ENCODE results near the gene PAPPA.

DNA sequence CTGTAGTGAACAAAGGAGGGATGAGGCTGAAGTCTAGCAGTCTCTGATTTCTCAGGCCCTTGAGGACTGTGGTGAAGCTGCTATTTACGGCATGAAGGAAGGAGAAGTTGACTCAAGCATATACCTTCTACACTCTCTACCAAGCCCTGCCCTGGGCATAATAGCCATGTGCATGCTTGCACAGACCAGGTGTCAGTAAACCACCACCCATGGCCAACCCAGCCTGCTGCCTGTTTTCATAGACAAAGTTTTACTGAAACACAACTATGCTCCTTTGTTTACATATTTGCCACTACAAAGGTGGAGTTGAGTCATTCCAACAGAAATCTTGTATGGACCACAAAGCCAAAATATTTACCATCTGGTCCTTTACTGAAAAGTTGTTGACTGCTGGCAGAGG lies 126.9 kb downstream of the PAPPA start:
- TF ChIP-seq POLR2AphosphoS5 (IDR thresholded peaks at IDR 0.05; ENCODE audit: low read depth, low read length) (no peak), YY1 (IDR thresholded peaks at IDR 0.05; ENCODE audit: low read depth) (no peak), MEF2A (IDR thresholded peaks at IDR 0.05; ENCODE audit: borderline replicate concordance, low read depth) (no peak), EZH2phosphoT487 (IDR thresholded peaks at IDR 0.05; ENCODE audit: borderline replicate concordance, low read depth) (no peak), EP300 (IDR thresholded peaks at IDR 0.05; ENCODE audit: borderline replicate concordance in 1 of 2, low read depth in 1 of 2, low read length in 1 of 2) (no peak), SIN3A (IDR thresholded peaks at IDR 0.05; ENCODE audit: borderline replicate concordance, low read depth, low read length) (no peak), RFX5 (IDR thresholded peaks at IDR 0.05; ENCODE audit: low read length) (no peak), TAF1 (IDR thresholded peaks at IDR 0.05; ENCODE audit: borderline replicate concordance, low read depth, low read length) (no peak), USF2 (IDR thresholded peaks at IDR 0.05; ENCODE audit: borderline replicate concordance, low read depth, low read length) (no peak), RCOR1 (IDR thresholded peaks at IDR 0.05; ENCODE audit: low read length) (no peak), REST (IDR thresholded peaks at IDR 0.05; ENCODE audit: low read depth, low read length) (no peak)
- TF ChIP-seq, protein P1, sequence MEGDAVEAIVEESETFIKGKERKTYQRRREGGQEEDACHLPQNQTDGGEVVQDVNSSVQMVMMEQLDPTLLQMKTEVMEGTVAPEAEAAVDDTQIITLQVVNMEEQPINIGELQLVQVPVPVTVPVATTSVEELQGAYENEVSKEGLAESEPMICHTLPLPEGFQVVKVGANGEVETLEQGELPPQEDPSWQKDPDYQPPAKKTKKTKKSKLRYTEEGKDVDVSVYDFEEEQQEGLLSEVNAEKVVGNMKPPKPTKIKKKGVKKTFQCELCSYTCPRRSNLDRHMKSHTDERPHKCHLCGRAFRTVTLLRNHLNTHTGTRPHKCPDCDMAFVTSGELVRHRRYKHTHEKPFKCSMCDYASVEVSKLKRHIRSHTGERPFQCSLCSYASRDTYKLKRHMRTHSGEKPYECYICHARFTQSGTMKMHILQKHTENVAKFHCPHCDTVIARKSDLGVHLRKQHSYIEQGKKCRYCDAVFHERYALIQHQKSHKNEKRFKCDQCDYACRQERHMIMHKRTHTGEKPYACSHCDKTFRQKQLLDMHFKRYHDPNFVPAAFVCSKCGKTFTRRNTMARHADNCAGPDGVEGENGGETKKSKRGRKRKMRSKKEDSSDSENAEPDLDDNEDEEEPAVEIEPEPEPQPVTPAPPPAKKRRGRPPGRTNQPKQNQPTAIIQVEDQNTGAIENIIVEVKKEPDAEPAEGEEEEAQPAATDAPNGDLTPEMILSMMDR (IDR thresholded peaks at IDR 0.05), result no peak
